ENCODE measurements around the gene POC1A.

DNA sequence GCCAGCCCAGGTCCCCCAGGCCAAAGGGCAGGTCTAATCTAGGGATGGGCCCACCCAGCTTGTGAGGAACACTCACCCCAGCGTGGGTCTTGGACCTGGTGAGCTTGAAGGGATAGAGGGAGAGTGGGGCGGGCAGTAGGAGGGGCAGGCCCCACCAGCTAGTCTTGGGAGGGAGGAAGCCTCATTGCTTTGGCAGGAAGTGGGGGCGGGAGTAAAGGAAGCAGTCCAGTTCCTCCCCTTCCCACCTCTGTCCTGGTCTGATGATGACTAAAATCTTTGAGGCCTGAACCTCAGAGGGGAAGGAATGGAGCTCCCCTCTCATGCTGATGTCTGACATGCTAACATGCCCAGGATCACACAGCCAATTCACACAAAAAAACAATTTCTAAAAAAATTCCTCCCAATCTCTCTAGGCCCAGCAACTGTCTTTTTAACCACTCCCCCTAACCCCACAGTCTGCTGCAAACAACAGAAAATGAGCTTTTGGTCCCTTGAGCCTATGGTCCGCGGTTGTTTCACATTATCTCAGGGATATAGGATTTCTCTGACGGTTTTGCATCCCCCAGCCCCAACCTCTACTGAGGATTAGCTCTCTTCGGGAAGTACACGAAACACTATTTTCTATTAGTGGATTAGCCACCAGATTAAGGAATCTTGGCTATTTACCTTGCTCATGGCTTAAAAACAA lies 67.1 kb downstream of the POC1A start:
- TF ChIP-seq SUZ12 (IDR thresholded peaks at IDR 0.05): no peak
- TF ChIP-seq CTBP1 (IDR thresholded peaks at IDR 0.05; ENCODE audit: borderline replicate concordance): no peak
- TF ChIP-seq ELF4 (IDR thresholded peaks at IDR 0.05): no peak
- no peak for TF ChIP-seq BHLHE40 (IDR thresholded peaks at IDR 0.05; ENCODE audit: borderline replicate concordance)
- no peak for TF ChIP-seq ZNF384 (IDR thresholded peaks at IDR 0.05)
- TF ChIP-seq L3MBTL2 (conservative IDR thresholded peaks at IDR 0.05): no peak
- TF ChIP-seq, protein P1, sequence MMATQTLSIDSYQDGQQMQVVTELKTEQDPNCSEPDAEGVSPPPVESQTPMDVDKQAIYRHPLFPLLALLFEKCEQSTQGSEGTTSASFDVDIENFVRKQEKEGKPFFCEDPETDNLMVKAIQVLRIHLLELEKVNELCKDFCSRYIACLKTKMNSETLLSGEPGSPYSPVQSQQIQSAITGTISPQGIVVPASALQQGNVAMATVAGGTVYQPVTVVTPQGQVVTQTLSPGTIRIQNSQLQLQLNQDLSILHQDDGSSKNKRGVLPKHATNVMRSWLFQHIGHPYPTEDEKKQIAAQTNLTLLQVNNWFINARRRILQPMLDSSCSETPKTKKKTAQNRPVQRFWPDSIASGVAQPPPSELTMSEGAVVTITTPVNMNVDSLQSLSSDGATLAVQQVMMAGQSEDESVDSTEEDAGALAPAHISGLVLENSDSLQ (IDR thresholded peaks at IDR 0.05): no peak
- no peak for TF ChIP-seq SP1 (IDR thresholded peaks at IDR 0.05)

Data from HEK293T (cell line).